OCI-LY3 (cell line): ENCODE results near the gene NPTX1.
"Not testable (repeated sequence)": the region's sequence is repeated elsewhere in the genome, so short reads cannot be mapped to it uniquely, and the experiment has no call there.

Source experiments
- H2AFZ ChIP-seq: fragments of 200-600, 300-600 bp; shearing (Covaris generic); 2 replicates; pipeline ENCODE4 v1.6.0; 2014; ENCODE audit warnings: antibody characterized with exemption, low read depth, low read length
- H3K27ac ChIP-seq: fragments of 200-600, 300-600 bp; sonication (generic); 2 replicates; pipeline ENCODE4 v1.5.1; 2014; ENCODE audit warnings: mild to moderate bottlenecking, low read length, moderate library complexity, mixed read lengths
- H3K27me3 ChIP-seq: fragments of 200-600, 300-600 bp; sonication (generic); 2 replicates; pipeline ENCODE4 v1.6.1; 2014; ENCODE audit warnings: low read depth, low read length, mixed read lengths
- H3K36me3 ChIP-seq: fragments of 200-600, 300-600 bp; sonication (generic); replicated peaks from 2 replicates; pipeline ENCODE3; 2014; ENCODE audit warnings: low read depth, low read length, mixed read lengths
- H3K4me1 ChIP-seq: fragments of 300-600, 200-600 bp; sonication (generic); 2 replicates; pipeline ENCODE4 v1.6.1; 2014; ENCODE audit warnings: low read length, mixed read lengths
- H3K4me2 ChIP-seq: fragments of 200-600, 300-600 bp; sonication (generic); 2 replicates; pipeline ENCODE4 v1.6.1; 2014; ENCODE audit warnings: low read length, mixed read lengths
- H3K4me3 ChIP-seq: fragments of 300-600, 200-600 bp; sonication (generic); 2 replicates; pipeline ENCODE4 v1.5.1; 2014; ENCODE audit warnings: antibody characterized with exemption, mild to moderate bottlenecking, low read length, moderate library complexity
- H3K79me2 ChIP-seq: fragments of 300-600, 200-600 bp; shearing (Covaris generic); 2 replicates; pipeline ENCODE4 v1.6.1; 2014; ENCODE audit warnings: mild to moderate bottlenecking, low read length, mixed read lengths
- H3K9ac ChIP-seq: fragments of 300-600, 200-600 bp; shearing (Covaris generic); 2 replicates; pipeline ENCODE4 v1.6.0; 2014; ENCODE audit warnings: mild to moderate bottlenecking, low read length, moderate library complexity
- H3K9me3 ChIP-seq: fragments of 200-600, 300-600 bp; shearing (Covaris generic); 2 replicates; pipeline ENCODE4 v1.6.1; 2014; ENCODE audit warnings: low read length, mixed read lengths; ENCODE audit not compliant: insufficient read depth
- H4K20me1 ChIP-seq: fragments of 200-600, 300-600 bp; sonication (generic); 2 replicates; pipeline ENCODE4 v1.6.1; 2016; ENCODE audit warnings: low read length, mixed read lengths; ENCODE audit not compliant: insufficient read depth
- CTCF ChIP-seq: fragments of 200-600, 300-600 bp; sonication (generic); IDR thresholded peaks from 2 replicates; pipeline ENCODE4 v1.5.1; 2014; ENCODE audit warnings: antibody characterized with exemption, low read length, low read depth
- EZH2phosphoT487 ChIP-seq: fragments of 200-600 bp; shearing (Covaris generic); IDR thresholded peaks from 2 replicates; pipeline ENCODE4 v1.6.1; 2018; ENCODE audit warnings: antibody characterized with exemption, mixed run types, low read depth

The NPTX1 gene

GRCh38 chr17:80507965-80508364 is 31.6 kb upstream of the NPTX1 start:
- Histone ChIP-seq H3K4me2 (no peak overlapping the region), H3K27ac (no peak overlapping the region), H2AFZ (no peak overlapping the region), H3K27me3 (no peaks in the 10 kb centered on the region), H4K20me1 (no peaks in the 10 kb centered on the region), H3K9me3 (no peaks in the 10 kb centered on the region), H3K9ac (no peak overlapping the region), H3K36me3 (no peaks in the 10 kb centered on the region), H3K4me1 (no peaks in the 10 kb centered on the region), H3K79me2 (no peaks in the 10 kb centered on the region), H3K4me3 (no peak overlapping the region)
- no peak for TF ChIP-seq CTCF
- TF ChIP-seq EZH2phosphoT487, result no peak

DNA sequence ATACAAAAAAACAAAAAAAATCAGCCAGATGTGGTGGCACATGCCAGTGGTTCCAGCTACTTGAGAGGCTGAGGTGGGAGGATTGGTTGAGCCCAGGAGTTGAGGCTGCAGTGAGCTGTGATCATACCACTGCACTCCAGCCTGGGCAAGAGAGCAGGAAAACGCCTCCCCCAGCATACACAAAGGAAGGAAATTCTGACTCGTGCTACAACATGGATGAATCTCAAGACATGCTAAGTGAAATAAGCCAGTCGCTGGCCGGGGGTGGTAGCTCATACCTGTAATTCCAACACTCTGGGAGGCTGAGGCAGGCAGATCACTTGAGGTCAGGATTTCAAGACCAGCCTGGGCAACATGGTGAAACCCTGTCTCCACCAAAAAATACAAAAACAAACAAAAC is 30.8 kb upstream of the NPTX1 start:
- H3K4me3 ChIP-seq, H3K27me3 ChIP-seq, H4K20me1 ChIP-seq, H3K4me2 ChIP-seq, H3K9me3 ChIP-seq, H3K79me2 ChIP-seq, H3K9ac ChIP-seq, H3K27ac ChIP-seq, H3K4me1 ChIP-seq, H3K36me3 ChIP-seq, H2AFZ ChIP-seq: not testable (repeated sequence)

GRCh38 chr17:80504686-80505413 is 28.4 kb upstream of the NPTX1 start:
- Histone ChIP-seq H3K9ac (no peak overlapping the region), H2AFZ (no peak overlapping the region), H3K4me2 (no peak overlapping the region), H3K36me3 (no peaks in the 10 kb centered on the region), H3K79me2 (no peaks in the 10 kb centered on the region), H3K27ac (no peak overlapping the region), H4K20me1 (no peaks in the 10 kb centered on the region), H3K9me3 (no peaks in the 10 kb centered on the region), H3K4me1 (no peaks in the 10 kb centered on the region), H3K4me3 (no peak overlapping the region), H3K27me3 (no peaks in the 10 kb centered on the region)
- no peak for TF ChIP-seq EZH2phosphoT487
- no peak for TF ChIP-seq CTCF

GRCh38 chr17:80503921-80504320 is 27.5 kb upstream of the NPTX1 start:
- Histone ChIP-seq H3K36me3 (no peaks in the 10 kb centered on the region), H3K27me3 (no peaks in the 10 kb centered on the region)

More at GRCh38 chr17:80503921-80504320, 27.5 kb upstream of the NPTX1 start:
- Histone ChIP-seq H4K20me1 (no peaks in the 10 kb centered on the region), H3K4me2 (no peak overlapping the region), H3K4me1 (no peaks in the 10 kb centered on the region), H3K9me3 (no peaks in the 10 kb centered on the region), H3K9ac (no peak overlapping the region), H3K27ac (no peak overlapping the region), H3K79me2 (no peaks in the 10 kb centered on the region), H3K4me3 (no peak overlapping the region), H2AFZ (no peak overlapping the region)
- TF ChIP-seq EZH2phosphoT487 (no peak), CTCF (no peak)
